GM12874 (cell line): Measurements from ENCODE around the gene JCAD.
A peak's percentile ranks its signal among the peaks of the same experiment; 100 is the strongest.

ENCODE experiments used
- CTCF ChIP-seq: IDR thresholded peaks from 2 replicates; pipeline ENCODE4 v1.5.1; 2011; ENCODE audit warnings: low read depth, mild to moderate bottlenecking, control low read depth, low read length, moderate library complexity; ENCODE audit not compliant: insufficient read depth

The JCAD gene

GRCh38 chr10:30028006-30028737 is 31.2 kb downstream of the JCAD start:
- TF ChIP-seq CTCF = no peak

GRCh38 chr10:30027057-30028005 is 32.1 kb downstream of the JCAD start:
- TF ChIP-seq CTCF = peak; percentile 30; the same call in 1 of the 2 replicates

- no peak for TF ChIP-seq CTCF
Measured at GRCh38 chr10:30026578-30026977, 32.8 kb downstream of the JCAD start.

- no peak for TF ChIP-seq CTCF
Measured at GRCh38 chr10:30026080-30026479, 33.3 kb downstream of the JCAD start.

- TF ChIP-seq CTCF = no peak
Measured at GRCh38 chr10:30022590-30022989, 36.8 kb downstream of the JCAD start.

GRCh38 chr10:30019468-30019867 is 39.9 kb downstream of the JCAD start:
- no peak for TF ChIP-seq CTCF

GRCh38 chr10:30018496-30018895 is 40.9 kb downstream of the JCAD start:
- TF ChIP-seq CTCF = no peak
